GM19328 (cell line): ENCODE measurements around the gene CMIP.

Experiments
- ATAC-seq: cut with Tn5 transposase; IDR thresholded peaks from one replicate; pipeline ENCODE4 v1.9.1; 2021; ENCODE audit warnings: mild to moderate bottlenecking, moderate library complexity; ENCODE audit not compliant: unreplicated experiment

CMIP gene

GRCh38 chr16:81650281-81650680 lies 205.7 kb downstream of the CMIP start:
- no peak for ATAC-seq

DNA sequence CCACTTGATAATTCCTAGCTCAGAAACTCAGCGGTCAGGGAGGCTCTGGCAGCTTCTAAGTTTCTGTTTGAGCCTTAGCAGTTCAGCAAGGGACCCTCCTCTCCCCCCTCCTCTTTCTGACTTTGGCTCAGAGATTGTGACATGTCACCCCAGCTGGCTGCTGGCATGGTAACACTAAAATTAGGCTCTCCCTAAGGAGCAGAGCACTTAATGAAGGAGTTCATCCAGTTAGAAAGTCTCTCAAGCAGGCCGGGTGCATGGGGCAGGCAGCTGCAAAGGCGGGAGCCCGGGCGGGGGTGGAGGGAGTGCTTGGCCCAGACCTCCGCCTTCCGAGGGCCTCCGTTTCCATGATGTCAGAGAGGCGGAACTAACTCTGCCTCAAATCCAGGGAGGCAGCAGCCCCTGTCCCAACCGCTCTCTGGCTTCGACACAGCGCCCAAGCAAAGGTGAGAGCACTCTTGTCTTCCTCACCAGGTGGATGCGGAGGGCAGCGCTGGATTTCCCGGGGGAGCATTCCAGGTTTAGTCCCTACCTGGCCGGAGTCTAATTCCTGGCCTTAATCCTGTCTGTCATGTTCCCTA lies 206.5 kb downstream of the CMIP start:
- ATAC-seq = no peak

GRCh38 chr16:81651758-81652718 lies 207.4 kb downstream of the CMIP start:
- ATAC-seq = no peak

GRCh38 chr16:81652798-81653505 lies 208.3 kb downstream of the CMIP start:
- no peak for ATAC-seq

- no peak for ATAC-seq
Observed at GRCh38 chr16:81654346-81654745, 209.7 kb downstream of the CMIP start.

- ATAC-seq = no peak
Observed at GRCh38 chr16:81655469-81656162, 211.0 kb downstream of the CMIP start.

DNA sequence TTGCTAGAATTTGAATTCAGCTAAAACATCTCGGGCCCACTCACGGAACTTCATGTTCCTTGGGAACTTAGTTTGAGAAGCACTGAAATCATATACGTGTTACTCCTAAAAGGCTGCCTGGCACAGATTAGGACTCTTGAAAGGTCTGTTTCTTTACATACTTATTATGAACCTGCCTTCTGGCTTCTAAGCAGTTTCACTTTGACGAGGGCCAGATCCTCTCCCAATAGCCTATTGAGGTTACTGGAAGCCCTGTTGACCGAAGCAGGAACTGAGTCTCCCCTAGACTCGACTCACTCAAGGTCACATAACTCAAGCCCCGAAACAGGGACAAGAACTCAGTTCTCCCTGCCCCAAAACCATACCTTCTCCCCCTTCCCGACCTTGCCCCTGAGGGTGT lies 212.6 kb downstream of the CMIP start:
- ATAC-seq = no peak

DNA sequence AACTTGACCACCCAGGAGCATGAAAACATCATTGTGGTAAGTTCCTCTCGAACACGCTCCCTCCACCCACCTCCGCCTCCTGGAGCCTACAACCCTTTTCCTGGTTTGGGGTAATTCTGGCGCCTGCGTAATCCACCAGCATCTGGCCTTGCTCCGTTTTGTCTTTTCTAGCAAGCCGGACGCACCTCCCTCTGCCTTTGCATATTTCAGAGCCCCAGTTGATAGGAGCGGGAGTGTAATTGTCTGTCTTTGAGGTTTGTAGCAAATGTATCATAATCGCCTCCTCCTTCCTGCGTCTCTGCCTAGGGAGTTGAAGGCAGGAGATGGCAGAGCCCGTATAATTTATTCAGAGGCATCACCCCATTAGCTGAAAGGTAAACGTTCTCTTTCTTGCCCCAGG lies 213.2 kb downstream of the CMIP start:
- ATAC-seq = no peak

DNA sequence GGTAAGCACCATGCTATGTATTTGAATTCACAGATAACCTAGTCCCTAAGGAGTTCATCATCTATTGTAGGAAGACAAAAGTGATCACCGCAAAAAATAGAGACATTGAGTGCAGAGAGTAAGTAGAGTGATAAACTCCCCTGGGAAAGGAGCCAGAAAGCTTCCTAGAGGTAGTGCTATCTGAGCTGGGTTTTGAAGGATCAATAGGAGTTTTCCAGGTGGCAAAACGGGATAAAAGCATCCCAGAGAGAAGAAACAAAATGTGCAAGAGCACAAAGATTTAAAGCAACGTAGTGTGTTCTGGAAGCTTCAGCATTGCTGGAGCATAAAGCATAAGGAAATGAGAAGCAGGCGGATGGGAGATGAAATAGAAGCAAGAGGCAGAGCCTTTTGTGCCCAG lies 213.8 kb downstream of the CMIP start:
- no peak for ATAC-seq

DNA sequence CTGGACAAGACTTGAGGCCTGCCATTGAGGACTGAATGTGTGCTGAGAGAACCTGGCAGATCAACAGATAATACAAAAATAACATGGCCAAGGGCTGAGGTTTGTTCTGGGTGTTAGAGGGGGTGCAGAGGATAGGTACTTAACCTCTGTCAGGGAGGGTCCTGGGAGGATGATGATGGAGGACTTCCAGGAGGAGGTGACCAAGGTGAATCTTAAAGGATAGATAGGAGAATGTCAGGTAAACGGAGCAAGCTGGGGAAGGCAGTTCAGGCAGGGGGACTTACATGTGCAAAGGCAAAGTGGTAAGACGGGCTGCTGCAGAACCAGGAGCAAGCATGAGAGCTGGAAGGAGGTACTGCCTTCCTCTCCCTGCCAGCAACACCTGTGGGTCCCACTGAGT lies 214.6 kb downstream of the CMIP start:
- ATAC-seq = no peak

- no peak for ATAC-seq
Observed at GRCh38 chr16:81661082-81661481, 216.5 kb downstream of the CMIP start.

DNA sequence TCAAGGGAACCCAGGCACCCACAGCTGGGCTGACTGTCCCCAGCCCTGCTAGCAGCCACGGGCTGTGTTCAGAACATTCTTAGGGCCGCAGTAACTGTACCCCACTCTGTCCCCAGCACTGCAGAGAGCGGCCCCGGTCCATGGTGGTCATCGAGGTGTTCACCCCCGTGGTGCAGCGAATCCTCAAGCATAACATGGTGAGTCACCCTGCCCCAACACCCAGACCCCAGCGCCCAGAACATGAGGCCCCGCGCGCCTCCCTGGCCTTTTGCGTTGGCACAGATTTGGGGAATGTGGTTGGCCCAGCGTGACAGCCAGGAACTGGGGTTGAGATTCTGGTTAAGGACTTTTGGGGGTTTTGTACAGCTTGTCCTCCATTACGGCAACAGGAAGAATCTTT lies 219.5 kb downstream of the CMIP start:
- ATAC-seq = no peak

DNA sequence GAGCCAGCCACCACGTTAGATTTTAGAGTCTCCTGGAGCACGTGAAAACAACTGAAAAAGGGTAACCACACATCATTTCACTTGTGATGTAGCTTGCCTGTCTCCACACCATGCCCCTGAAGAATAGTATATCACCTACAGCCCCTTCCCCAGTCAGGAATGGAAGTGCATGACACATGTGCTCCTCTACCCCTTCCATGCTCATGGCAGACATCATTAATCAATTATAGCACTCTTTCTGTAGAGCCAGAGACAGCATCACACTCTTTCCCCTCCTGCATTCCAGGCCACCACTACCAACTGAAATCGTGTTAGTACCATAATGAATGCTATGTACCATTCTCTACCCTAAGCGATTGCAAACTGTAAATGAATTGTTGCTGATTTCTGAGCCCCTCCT lies 221.0 kb downstream of the CMIP start:
- no peak for ATAC-seq

DNA sequence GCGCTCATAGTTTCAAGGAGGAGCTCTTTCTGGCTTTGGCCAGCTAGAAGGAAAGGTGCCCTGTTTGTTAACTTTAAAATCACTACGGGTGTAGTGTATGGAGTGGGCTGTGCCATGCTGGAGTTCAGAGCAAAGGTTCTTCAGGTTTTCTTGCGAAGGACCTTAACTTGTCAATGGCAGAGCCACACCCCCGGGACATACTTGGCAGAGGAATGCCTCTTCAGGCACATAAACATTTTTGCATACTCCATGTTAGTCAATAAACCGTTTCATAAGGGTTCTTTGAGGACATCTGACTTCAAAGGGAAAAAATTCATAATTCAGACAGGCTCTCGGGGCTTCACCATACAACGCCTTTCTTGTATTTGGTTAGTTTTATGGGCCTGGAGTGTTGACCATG lies 221.5 kb downstream of the CMIP start:
- no peak for ATAC-seq

- no peak for ATAC-seq
Observed at GRCh38 chr16:81668243-81669097, 223.9 kb downstream of the CMIP start.

DNA sequence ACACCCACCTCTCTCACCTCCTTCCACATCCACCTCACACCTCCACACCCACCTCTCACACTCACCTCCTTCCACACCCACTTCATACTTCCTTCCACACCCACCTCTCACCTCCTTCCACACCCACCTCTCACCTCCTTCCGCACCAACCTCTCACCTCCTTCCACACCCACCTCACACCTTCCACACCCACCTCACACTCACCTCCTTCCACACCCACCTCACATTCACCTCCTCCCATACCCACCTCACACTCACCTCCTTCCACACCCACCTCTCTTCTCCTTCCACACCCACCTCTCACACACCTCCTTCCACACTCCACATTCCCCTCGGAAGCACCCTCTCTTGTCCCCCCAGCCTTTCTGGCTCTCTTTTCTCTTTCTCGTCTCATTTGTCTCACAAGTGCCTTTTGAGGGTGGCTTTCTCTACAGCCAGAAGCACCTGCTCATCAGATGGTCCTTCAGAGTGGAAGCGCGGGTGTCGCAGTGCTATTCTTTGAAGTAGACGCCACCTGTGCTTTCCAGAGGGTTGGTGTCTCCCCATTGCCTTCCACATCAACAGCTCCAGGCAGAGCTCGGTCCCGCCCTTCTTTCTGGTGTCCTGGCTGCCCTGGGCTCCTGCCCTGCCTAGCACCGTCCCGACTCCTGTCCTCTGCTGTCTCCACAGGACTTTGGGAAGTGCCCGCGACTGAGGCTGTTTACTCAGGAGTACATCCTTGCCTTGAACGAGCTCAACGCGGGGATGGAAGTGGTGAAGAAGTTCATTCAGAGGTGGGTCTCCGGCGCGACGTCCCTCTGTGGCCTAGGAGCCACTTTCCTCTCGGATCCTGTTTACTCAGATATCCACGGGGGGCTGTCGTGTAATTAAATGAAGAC lies 225.1 kb downstream of the CMIP start:
- no peak for ATAC-seq

DNA sequence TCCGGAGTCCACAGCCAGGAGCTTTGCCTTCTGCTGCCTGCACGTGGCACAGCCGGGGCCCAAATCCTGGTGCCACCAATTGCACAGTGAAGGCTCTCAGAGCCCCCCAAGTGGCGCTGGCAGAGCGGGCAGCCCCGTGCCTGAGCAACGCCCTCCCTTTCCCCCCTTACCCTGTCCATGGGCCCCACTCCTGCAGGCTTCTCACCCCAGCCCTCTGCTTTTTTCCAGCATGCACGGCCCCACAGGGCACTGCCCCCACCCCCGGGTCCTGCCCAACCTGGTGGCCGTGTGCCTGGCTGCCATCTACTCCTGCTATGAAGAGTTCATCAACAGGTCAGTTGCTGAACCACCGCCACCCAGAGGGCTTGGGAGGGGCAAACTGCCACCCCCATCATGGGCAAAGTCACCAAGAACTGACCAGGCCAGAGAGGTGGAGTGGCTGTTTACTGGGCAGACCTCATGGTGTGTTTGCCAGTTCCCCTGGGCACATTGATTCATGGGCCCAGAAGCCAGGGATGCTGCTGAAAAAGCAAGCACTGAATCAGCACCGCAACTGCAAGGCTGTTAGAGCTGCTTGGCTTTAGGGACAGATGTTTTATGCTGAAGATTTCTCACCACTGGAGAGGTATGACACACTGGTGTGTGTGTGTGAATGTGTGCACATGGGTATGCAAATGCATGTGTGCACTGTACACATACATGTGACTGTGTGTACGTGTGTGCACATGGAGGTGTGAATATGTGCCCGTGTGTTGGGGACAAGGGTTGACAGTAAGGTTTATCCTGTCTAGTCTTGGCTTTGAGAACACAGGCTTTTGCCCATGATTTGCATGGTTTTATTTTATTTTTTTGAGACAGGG lies 227.4 kb downstream of the CMIP start:
- ATAC-seq = no peak

- no peak for ATAC-seq
Observed at GRCh38 chr16:81673432-81673831, 228.8 kb downstream of the CMIP start.
